Smooth muscle cell (in vitro differentiated cells): Measurements from ENCODE around the gene MMP23B. TPM values are rescaled to one million over a fixed set of nuclear protein-coding genes. Genes with fewer than 3 reads are reported as not detected.

Experiments
- DNase-seq: peaks from one replicate; lab custom pipeline; 2025; ENCODE audit not compliant: unreplicated experiment; lab: John Stamatoyannopoulos, UW
- H2AFZ ChIP-seq: fragments of 200-600 bp; sonication (generic); 2 replicates; pipeline ENCODE4 v1.6.0; 2016; ENCODE audit warnings: antibody characterized with exemption, low read depth, mild to moderate bottlenecking
- H3F3A ChIP-seq: fragments of 200-600 bp; sonication (generic); 2 replicates; pipeline ENCODE4 v1.6.0; 2017; ENCODE audit warnings: antibody characterized with exemption, low read depth
- H3K27ac ChIP-seq: fragments of 200-600 bp; sonication (generic); 2 replicates; pipeline ENCODE4 v1.5.1; 2016; ENCODE audit warnings: low read depth, mild to moderate bottlenecking
- H3K27me3 ChIP-seq: fragments of 200-600 bp; sonication (generic); 2 replicates; pipeline ENCODE4 v1.6.1; 2016; ENCODE audit warnings: low read depth, mild to moderate bottlenecking
- H3K36me3 ChIP-seq: fragments of 200-600 bp; sonication (generic); 2 replicates; pipeline ENCODE4 v1.5.1; 2016; ENCODE audit warnings: low read depth
- H3K4me1 ChIP-seq: fragments of 200-600 bp; sonication (generic); 2 replicates; pipeline ENCODE4 v1.5.1; 2016; ENCODE audit warnings: low read depth
- H3K4me2 ChIP-seq: fragments of 200-600 bp; sonication (generic); 2 replicates; pipeline ENCODE4 v1.6.0; 2016; ENCODE audit warnings: mild to moderate bottlenecking
- H3K4me3 ChIP-seq: fragments of 200-600 bp; sonication (generic); 2 replicates; pipeline ENCODE4 v1.5.1; 2016; ENCODE audit warnings: mild to moderate bottlenecking
- H3K79me2 ChIP-seq: fragments of 200-600 bp; sonication (generic); 2 replicates; pipeline ENCODE4 v1.6.0; 2016; ENCODE audit warnings: low read depth, mild to moderate bottlenecking
- H3K9ac ChIP-seq: fragments of 200-600 bp; sonication (generic); 2 replicates; pipeline ENCODE4 v1.6.0; 2016; ENCODE audit warnings: low read depth
- H3K9me3 ChIP-seq: fragments of 200-600 bp; sonication (generic); replicated peaks from 2 replicates; pipeline ENCODE4 v1.5.1; 2016; ENCODE audit warnings: low read depth
- H4K20me1 ChIP-seq: fragments of 200-600 bp; sonication (generic); 2 replicates; pipeline ENCODE4 v1.6.0; 2016; ENCODE audit warnings: low read depth
- CTCF ChIP-seq: fragments of 200-600 bp; sonication (generic); IDR thresholded peaks from 2 replicates; pipeline ENCODE4 v1.5.1; 2017; ENCODE audit warnings: borderline replicate concordance, mild to moderate bottlenecking, antibody characterized with exemption; ENCODE audit not compliant: insufficient read depth, poor library complexity, severe bottlenecking
- WGBS: methylation state at CpG from one replicate; pipeline ENCODE4 v1.1.7; 2016; ENCODE audit warnings: low lambda C conversion rate; 5-methylcytosine and 5-hydroxymethylcytosine counted together
- polyA plus RNA-seq: library from polyadenylated mRNA; unstranded; fragments of >200 nt; fragmentation: Nextera tagmentation; extraction: Ambion mirVana; gene quantifications from 2 replicates; pipeline ENCODE4 v1.2.1, GENCODE V29; 2016
- total RNA-seq: library from RNA; depleted of rRNA; stranded (reverse); fragments of >200 nt; gene quantifications from 2 replicates; pipeline ENCODE4 v1.2.3, GENCODE V29; 2014

The MMP23B gene
- total and polyA plus RNA-seq, 2 experiments from 2014 or later = 81.7 to 218 TPM

GRCh38 chr1:1598720-1599029 lies 33.3 kb upstream of the MMP23B start:
- no peak overlapping the region for H3K4me2 ChIP-seq

GRCh38 chr1:1599030-1599934 lies 32.7 kb upstream of the MMP23B start:
- Histone ChIP-seq H3K27ac (no peak overlapping the region), H3K36me3 (no peaks in the 10 kb centered on the region), H3F3A (no peaks in the 10 kb centered on the region), H3K79me2 (no peaks in the 10 kb centered on the region), H3K4me2 (peak overlapping the region; percentile 76), H4K20me1 (no peaks in the 10 kb centered on the region), H3K9me3 (no peaks in the 10 kb centered on the region), H3K9ac (no peak overlapping the region), H3K4me1 (no peaks in the 10 kb centered on the region), H3K27me3 (peaks cover 57% of the 10 kb centered on the region), H3K4me3 (peak overlapping the region; percentile 35), H2AFZ (no peak overlapping the region)
- no peak for DNase-seq
- WGBS = 15% methylated on average over 70 of the region's 111 CpGs
- TF ChIP-seq CTCF = no peak

More at GRCh38 chr1:1598720-1599029, 33.3 kb upstream of the MMP23B start:
- no peak for TF ChIP-seq CTCF
- Histone ChIP-seq H4K20me1 (no peaks in the 10 kb centered on the region), H3F3A (no peaks in the 10 kb centered on the region), H3K4me3 (no peak overlapping the region), H3K9ac (no peak overlapping the region), H2AFZ (no peak overlapping the region), H3K79me2 (no peaks in the 10 kb centered on the region), H3K27ac (no peak overlapping the region), H3K4me1 (no peaks in the 10 kb centered on the region), H3K9me3 (no peaks in the 10 kb centered on the region), H3K27me3 (peaks cover 55% of the 10 kb centered on the region), H3K36me3 (no peaks in the 10 kb centered on the region)
- no peak for DNase-seq
- 95% methylated on average over 9 of the region's 13 CpGs for WGBS

GRCh38 chr1:1599935-1600860 lies 31.8 kb upstream of the MMP23B start, which contains the start of gene FNDC10:
FNDC10 (minus strand) TSS chr1:1600135; CDS start chr1:1600015, 120 bp downstream.
- peaks cover 53% of the 10 kb centered on the region for H3K27me3 ChIP-seq
- WGBS = 10% methylated on average over 57 of the region's 125 CpGs

More at GRCh38 chr1:1599935-1600860, 31.8 kb upstream of the MMP23B start, which contains the start of gene FNDC10:
- H4K20me1 ChIP-seq = no peaks in the 10 kb centered on the region
- no peaks in the 10 kb centered on the region for H3K4me1 ChIP-seq
- H2AFZ ChIP-seq = no peak within 1 kb of the TSS
- H3K9ac ChIP-seq = no peak within 1 kb of the TSS
- H3K4me3 ChIP-seq = peak within 1 kb of the TSS; percentile 46
- no peaks in the 10 kb centered on the region for H3K9me3 ChIP-seq
- no peaks in the 10 kb centered on the region for H3F3A ChIP-seq
- peak within 1 kb of the TSS; percentile 89 for H3K4me2 ChIP-seq
- TF ChIP-seq CTCF = no peak
- no peak within 1 kb of the TSS for H3K27ac ChIP-seq
- no peaks in the 10 kb centered on the region for H3K79me2 ChIP-seq
- DNase-seq = no peak
- H3K36me3 ChIP-seq = no peaks in the 10 kb centered on the region
